Osteoblast (primary cell): ENCODE measurements around the gene KIF26B. TPM values are rescaled to one million over a fixed set of nuclear protein-coding genes. Genes with fewer than 3 reads are reported as not detected.

Experiments
- DNase-seq: peaks from one replicate; pipeline ENCODE4 v3.0.0; 2011; ENCODE audit warnings: low spot score, mixed read lengths; ENCODE audit not compliant: insufficient read length; ENCODE audit errors: missing footprints
- H2AFZ ChIP-seq: 2 replicates; pipeline ENCODE4 v1.6.0; 2011; ENCODE audit warnings: mild to moderate bottlenecking, low read length
- H3K27ac ChIP-seq: 2 replicates; pipeline ENCODE4 v1.5.1; 2011; ENCODE audit warnings: mild to moderate bottlenecking, low read depth, low read length, moderate library complexity
- H3K27me3 ChIP-seq: 2 replicates; pipeline ENCODE4 v1.6.0; 2012; ENCODE audit warnings: mild to moderate bottlenecking, control low read depth, inconsistent platforms, low read length, moderate library complexity; ENCODE audit not compliant: insufficient read depth
- H3K36me3 ChIP-seq: 2 replicates; pipeline ENCODE4 v1.5.1; 2011; ENCODE audit warnings: mild to moderate bottlenecking, low read length, control low read depth, moderate library complexity; ENCODE audit not compliant: insufficient read depth
- H3K4me1 ChIP-seq: 2 replicates; pipeline ENCODE4 v1.5.1; 2011; ENCODE audit warnings: mild to moderate bottlenecking, low read length, control low read depth, moderate library complexity; ENCODE audit not compliant: insufficient read depth
- H3K4me2 ChIP-seq: 2 replicates; pipeline ENCODE4 v1.6.0; 2011; ENCODE audit warnings: mild to moderate bottlenecking, low read length; ENCODE audit not compliant: insufficient read depth
- H3K4me3 ChIP-seq: fragments of 200-600 bp; sonication (generic); 3 replicates; pipeline ENCODE4 v1.5.1; 2012; ENCODE audit warnings: mild to moderate bottlenecking, low read length, inconsistent platforms; ENCODE audit not compliant: insufficient read depth
- H3K79me2 ChIP-seq: 2 replicates; pipeline ENCODE4 v1.6.0; 2012; ENCODE audit warnings: mild to moderate bottlenecking, low read length, control low read depth, inconsistent platforms; ENCODE audit not compliant: insufficient read depth
- H3K9me3 ChIP-seq: 2 replicates; pipeline ENCODE4 v1.5.1; 2011; ENCODE audit warnings: low read depth, low read length, control low read depth
- H4K20me1 ChIP-seq: 2 replicates; pipeline ENCODE4 v1.6.0; 2012; ENCODE audit warnings: mild to moderate bottlenecking, low read length, control low read depth; ENCODE audit not compliant: insufficient read depth
- total RNA-seq: library from RNA; depleted of rRNA; stranded (reverse); fragments of >200 nt; gene quantifications from 2 replicates; pipeline ENCODE4 v1.2.3, GENCODE V29; 2012
- TF ChIP-seq, protein P1 (sequence below): IDR thresholded peaks from 2 replicates; pipeline ENCODE4 v1.5.1; 2011; ENCODE audit warnings: mild to moderate bottlenecking, low read depth, low read length, moderate library complexity; ENCODE audit errors: extremely low read depth

Gene KIF26B
- total RNA-seq, 1 donor: 22.1 TPM

DNA sequence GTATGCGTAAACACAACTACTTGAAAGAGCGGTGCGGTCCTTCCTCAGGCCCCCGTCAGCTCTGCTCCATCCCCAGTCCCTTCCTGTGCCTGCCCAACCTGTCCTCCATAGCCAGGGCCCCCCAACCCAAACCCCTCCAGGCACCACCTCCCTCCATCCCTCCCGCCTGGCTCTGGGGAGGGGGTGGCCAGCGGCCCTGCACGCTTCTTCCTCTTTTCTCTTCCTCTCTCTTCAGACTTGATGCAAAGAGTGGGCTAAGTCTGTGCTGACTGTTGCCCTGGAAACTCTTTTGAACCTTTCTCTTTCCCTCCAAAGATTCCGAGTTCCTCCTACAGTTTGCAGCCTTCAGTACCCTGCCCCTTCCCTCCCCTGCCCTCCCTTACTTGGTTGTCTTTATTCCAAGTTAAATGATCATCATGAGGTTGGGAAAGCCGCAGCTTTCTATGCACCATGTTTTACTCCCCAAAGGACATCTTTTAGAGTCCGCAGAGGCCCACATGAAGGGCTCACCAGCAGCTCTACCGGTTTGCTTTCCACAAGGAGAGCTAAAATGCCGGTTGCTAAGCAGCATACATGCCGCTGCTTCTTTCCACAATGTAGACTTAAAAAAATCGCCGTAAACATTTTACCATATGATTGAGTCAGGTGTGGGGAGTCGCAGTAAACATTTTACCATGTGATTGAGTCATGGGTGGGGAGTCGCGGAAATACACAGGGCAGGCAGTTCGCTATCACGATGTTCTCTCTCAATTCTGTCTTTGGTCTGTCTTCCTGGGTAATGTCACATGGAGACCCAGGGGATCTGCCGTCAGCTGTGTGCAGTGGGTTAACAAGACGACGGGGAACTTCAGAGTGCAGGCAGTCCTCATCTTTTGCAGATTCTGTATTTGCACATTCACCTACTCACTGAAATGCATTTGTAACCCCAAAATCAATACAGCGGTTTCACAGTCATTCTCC, 525.3 kb downstream of the KIF26B start:
- Histone ChIP-seq H2AFZ (no peak overlapping the region), H3K27ac (no peak overlapping the region), H3K9me3 (no peaks in the 10 kb centered on the region), H3K27me3 (no peaks in the 10 kb centered on the region), H4K20me1 (no peaks in the 10 kb centered on the region), H3K4me2 (no peak overlapping the region), H3K36me3 (no peaks in the 10 kb centered on the region), H3K79me2 (no peaks in the 10 kb centered on the region), H3K4me3 (no peak overlapping the region), H3K4me1 (no peaks in the 10 kb centered on the region)
- DNase-seq: no peak
- TF ChIP-seq, protein P1, sequence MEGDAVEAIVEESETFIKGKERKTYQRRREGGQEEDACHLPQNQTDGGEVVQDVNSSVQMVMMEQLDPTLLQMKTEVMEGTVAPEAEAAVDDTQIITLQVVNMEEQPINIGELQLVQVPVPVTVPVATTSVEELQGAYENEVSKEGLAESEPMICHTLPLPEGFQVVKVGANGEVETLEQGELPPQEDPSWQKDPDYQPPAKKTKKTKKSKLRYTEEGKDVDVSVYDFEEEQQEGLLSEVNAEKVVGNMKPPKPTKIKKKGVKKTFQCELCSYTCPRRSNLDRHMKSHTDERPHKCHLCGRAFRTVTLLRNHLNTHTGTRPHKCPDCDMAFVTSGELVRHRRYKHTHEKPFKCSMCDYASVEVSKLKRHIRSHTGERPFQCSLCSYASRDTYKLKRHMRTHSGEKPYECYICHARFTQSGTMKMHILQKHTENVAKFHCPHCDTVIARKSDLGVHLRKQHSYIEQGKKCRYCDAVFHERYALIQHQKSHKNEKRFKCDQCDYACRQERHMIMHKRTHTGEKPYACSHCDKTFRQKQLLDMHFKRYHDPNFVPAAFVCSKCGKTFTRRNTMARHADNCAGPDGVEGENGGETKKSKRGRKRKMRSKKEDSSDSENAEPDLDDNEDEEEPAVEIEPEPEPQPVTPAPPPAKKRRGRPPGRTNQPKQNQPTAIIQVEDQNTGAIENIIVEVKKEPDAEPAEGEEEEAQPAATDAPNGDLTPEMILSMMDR: no peak

DNA sequence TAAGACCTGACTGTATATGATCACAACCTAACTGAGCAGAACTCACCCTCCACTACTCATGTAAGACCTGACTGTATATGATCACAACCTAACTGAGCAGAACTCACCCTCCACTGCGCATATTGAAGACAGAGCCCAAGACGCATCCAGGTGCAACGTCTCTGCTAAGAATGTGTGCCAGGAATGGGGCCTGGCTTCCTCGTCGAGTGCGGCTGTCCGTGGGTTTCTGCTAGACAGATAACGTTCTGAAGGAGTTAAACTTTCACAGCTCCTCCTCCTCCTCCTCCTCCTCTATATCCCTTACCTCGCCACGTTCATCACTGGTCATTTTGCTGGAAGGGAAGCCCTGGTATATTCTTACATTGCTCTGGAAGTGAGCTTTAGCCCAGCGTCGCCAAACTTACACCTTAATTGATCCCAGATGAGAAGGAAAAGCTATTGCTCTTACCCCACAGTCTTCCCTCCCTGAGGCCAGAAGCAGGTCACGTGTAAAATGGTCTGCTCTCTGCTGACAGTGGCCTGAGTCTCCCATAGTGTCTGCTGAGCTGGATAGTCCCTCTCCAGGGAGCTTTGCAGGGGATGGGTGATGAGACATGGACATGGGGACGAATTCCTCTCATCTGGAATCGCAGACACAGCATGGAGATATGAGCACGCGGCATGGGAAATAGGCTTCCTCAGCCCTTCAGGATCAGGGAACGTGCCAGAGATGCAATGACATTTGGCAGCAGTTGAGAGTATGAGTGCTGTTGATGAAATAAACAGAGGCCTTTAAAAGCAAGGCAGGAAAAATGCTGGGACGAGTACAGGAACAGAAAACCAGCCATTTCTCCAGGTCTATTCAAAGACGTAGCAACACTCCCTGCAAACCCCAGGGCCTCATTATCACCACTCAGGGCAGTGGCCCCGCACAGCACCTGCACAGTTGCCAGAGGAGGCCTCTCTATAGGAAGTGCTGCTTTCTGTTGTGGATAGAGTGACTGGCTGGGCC, 528.1 kb downstream of the KIF26B start:
- Histone ChIP-seq H3K4me2 (no peak overlapping the region), H3K4me1 (no peaks in the 10 kb centered on the region), H3K36me3 (no peaks in the 10 kb centered on the region), H4K20me1 (no peaks in the 10 kb centered on the region), H3K27ac (no peak overlapping the region), H2AFZ (no peak overlapping the region), H3K79me2 (no peaks in the 10 kb centered on the region), H3K9me3 (no peaks in the 10 kb centered on the region), H3K4me3 (no peak overlapping the region), H3K27me3 (no peaks in the 10 kb centered on the region)
- DNase-seq: no peak
- TF ChIP-seq, protein P1: no peak

DNA sequence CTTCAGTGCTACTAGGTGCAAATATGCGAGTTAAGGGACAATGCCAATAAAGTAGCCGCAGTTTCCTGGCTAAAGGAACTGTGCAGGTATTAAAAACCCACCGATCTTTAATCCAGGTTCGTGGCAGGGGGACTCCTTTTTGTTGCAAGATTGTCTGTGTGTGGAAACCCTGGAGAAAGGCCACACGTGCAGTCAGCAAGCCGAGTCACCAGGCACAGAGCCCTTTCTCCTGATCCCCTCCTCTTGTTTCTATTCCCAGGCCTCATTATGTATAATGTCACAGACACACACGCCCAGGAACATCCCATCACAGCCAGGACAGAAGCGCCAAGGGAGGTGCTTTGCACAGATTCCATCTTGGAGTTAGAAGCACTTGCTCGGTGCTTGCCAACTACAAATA, 528.9 kb downstream of the KIF26B start:
- Histone ChIP-seq H3K27ac (no peak overlapping the region), H3K4me3 (no peak overlapping the region), H3K4me2 (no peak overlapping the region), H3K36me3 (no peaks in the 10 kb centered on the region), H2AFZ (no peak overlapping the region), H4K20me1 (no peaks in the 10 kb centered on the region), H3K4me1 (no peaks in the 10 kb centered on the region), H3K27me3 (no peaks in the 10 kb centered on the region), H3K79me2 (no peaks in the 10 kb centered on the region), H3K9me3 (no peaks in the 10 kb centered on the region)
- TF ChIP-seq, protein P1: no peak
- no peak for DNase-seq
